ENCODE measurements around the gene MSANTD7. TPM values are rescaled to one million over a fixed set of nuclear protein-coding genes. Genes with fewer than 3 reads are reported as not detected.

The MSANTD7 gene
- polyA plus RNA-seq, 1 donor (not counting 4 experiments of a cell fraction or from before 2014, with no cell fraction given), result 8.6 TPM

- Histone ChIP-seq H3K36me3 (ENCODE audit: control insufficient read depth in 2 of 2, extremely low read depth in 1 of 2, insufficient read depth in 2 of 2, low read length in 2 of 2) (no peaks in the 10 kb centered on the region), H3K4me2 (ENCODE audit: control insufficient read depth, extremely low read depth, insufficient read depth, low read depth, low read length) (no peak overlapping the region), H4K20me1 (ENCODE audit: control insufficient read depth, extremely low read depth, insufficient read depth, low read length) (no peaks in the 10 kb centered on the region), H3K9me1 (ENCODE audit: control insufficient read depth, extremely low read depth, insufficient read depth, low read length) (no peaks in the 10 kb centered on the region), H3K9ac (ENCODE audit: control insufficient read depth, extremely low read depth, insufficient read depth, low read length) (no peak overlapping the region), H3K79me2 (ENCODE audit: control insufficient read depth, insufficient read depth, low read length) (no peaks in the 10 kb centered on the region), H3K4me3 (ENCODE audit: control insufficient read depth in 2 of 3, extremely low read depth in 1 of 3, insufficient read depth in 2 of 3, low read depth in 1 of 3, low read length in 3 of 3) (no peak overlapping the region), H3K27me3 (ENCODE audit: control insufficient read depth, extremely low read depth, insufficient read depth, low read length) (no peaks in the 10 kb centered on the region), H3K9me3 (ENCODE audit: control insufficient read depth, low read depth, low read length) (no peaks in the 10 kb centered on the region), H3K4me1 (ENCODE audit: control insufficient read depth, extremely low read depth, insufficient read depth, low read length) (peaks cover 11% of the 10 kb centered on the region), H3K27ac (ENCODE audit: control insufficient read depth, insufficient read depth, low read length) (no peak overlapping the region), H2AFZ (ENCODE audit: control insufficient read depth, low read length) (no peak overlapping the region)
- dilution Hi-C loops (cut with MboI; ENCODE audit: extremely low pct_ligation_motif_present, low sequenced_read_pairs), result no loop called here
- DNase-seq (ENCODE audit: low read depth, low spot score) (no peak), FAIRE-seq (peak; percentile 9)
- TF ChIP-seq EZH2 (IDR thresholded peaks at IDR 0.05; ENCODE audit: low read length) (no peak), CTCF (optimal IDR thresholded peaks at IDR 0.05 in 1 of 3, IDR thresholded peaks at IDR 0.05 in 1 of 3, conservative IDR thresholded peaks at IDR 0.05 in 1 of 3; ENCODE audit: extremely low read depth in 1 of 3, insufficient read depth in 2 of 3, low read length in 3 of 3) (no peak)
Observed at GRCh38 chr10:14823966-14824365, 14.1 kb upstream of the MSANTD7 start.

- no peaks in the 10 kb centered on the region for H3K9me3 ChIP-seq (ENCODE audit: control insufficient read depth, low read depth, low read length)
- no peaks in the 10 kb centered on the region for H3K9me1 ChIP-seq (ENCODE audit: control insufficient read depth, extremely low read depth, insufficient read depth, low read length)
- H3K27ac ChIP-seq (ENCODE audit: control insufficient read depth, insufficient read depth, low read length), result no peak overlapping the region
- H3K9ac ChIP-seq (ENCODE audit: control insufficient read depth, extremely low read depth, insufficient read depth, low read length), result no peak overlapping the region
- no peaks in the 10 kb centered on the region for H3K79me2 ChIP-seq (ENCODE audit: control insufficient read depth, insufficient read depth, low read length)
- H3K4me3 ChIP-seq (ENCODE audit: control insufficient read depth in 2 of 3, extremely low read depth in 1 of 3, insufficient read depth in 2 of 3, low read depth in 1 of 3, low read length in 3 of 3), result no peak overlapping the region
- H3K36me3 ChIP-seq (ENCODE audit: control insufficient read depth in 2 of 2, extremely low read depth in 1 of 2, insufficient read depth in 2 of 2, low read length in 2 of 2), result no peaks in the 10 kb centered on the region
- H3K4me1 ChIP-seq (ENCODE audit: control insufficient read depth, extremely low read depth, insufficient read depth, low read length), result no peaks in the 10 kb centered on the region
- H3K4me2 ChIP-seq (ENCODE audit: control insufficient read depth, extremely low read depth, insufficient read depth, low read depth, low read length), result no peak overlapping the region
- H4K20me1 ChIP-seq (ENCODE audit: control insufficient read depth, extremely low read depth, insufficient read depth, low read length), result no peaks in the 10 kb centered on the region
- DNase-seq (ENCODE audit: low read depth, low spot score) (no peak), FAIRE-seq (no peak)
- TF ChIP-seq CTCF (optimal IDR thresholded peaks at IDR 0.05 in 1 of 3, IDR thresholded peaks at IDR 0.05 in 1 of 3, conservative IDR thresholded peaks at IDR 0.05 in 1 of 3; ENCODE audit: extremely low read depth in 1 of 3, insufficient read depth in 2 of 3, low read length in 3 of 3) (no peak), EZH2 (IDR thresholded peaks at IDR 0.05; ENCODE audit: low read length) (no peak)
- H3K27me3 ChIP-seq (ENCODE audit: control insufficient read depth, extremely low read depth, insufficient read depth, low read length), result no peaks in the 10 kb centered on the region
- no peak overlapping the region for H2AFZ ChIP-seq (ENCODE audit: control insufficient read depth, low read length)
- dilution Hi-C loops (cut with MboI; ENCODE audit: extremely low pct_ligation_motif_present, low sequenced_read_pairs), result no loop called here
Observed at GRCh38 chr10:14826076-14826829, 11.9 kb upstream of the MSANTD7 start.

Measured in keratinocyte (primary cell).